HEK293 (cell line): ENCODE results near the gene HTT.

ENCODE experiments used
- CTCF ChIA-PET: fragments of 350-600 bp; formaldehyde crosslinking; extraction: SDS; loops from one replicate; lab custom pipeline; 2021; ENCODE audit warnings: antibody characterized with exemption; lab: Yijun Ruan, JAX
- POLR2A ChIA-PET: fragments of 300-600 bp; formaldehyde crosslinking; extraction: SDS; loops from one replicate; lab custom pipeline; 2020; ENCODE audit warnings: antibody characterized with exemption, inconsistent platforms; lab: Yijun Ruan, JAX
- H3K27ac ChIP-seq: fragments of 200-500 bp; sonication (Bioruptor generic); 2 replicates; pipeline ENCODE4 v1.5.1; 2014; ENCODE audit warnings: low read depth, low read length, control low read depth, inconsistent platforms; ENCODE audit errors: extremely low read depth
- H3K36me3 ChIP-seq, 2 experiments: fragments of 200-500 bp in 1 of 2; sonication (Bioruptor generic) in 1 of 2; 1 replicate in 1 of 2; 2 replicates in 1 of 2; pipeline ENCODE4 v1.5.1; 2014 to 2017; ENCODE audit warnings: inconsistent platforms in 2 of 2, low read length in 2 of 2; ENCODE audit not compliant: control insufficient read depth in 2 of 2, insufficient read depth in 1 of 2
- H3K4me1 ChIP-seq: fragments of 200-500 bp; sonication (Bioruptor generic); 2 replicates; pipeline ENCODE4 v1.5.1; 2014; ENCODE audit warnings: mild to moderate bottlenecking, low read length, inconsistent platforms; ENCODE audit not compliant: control insufficient read depth, insufficient read depth
- H3K4me3 ChIP-seq: 2 replicates; pipeline ENCODE4 v1.5.1; 2011; ENCODE audit warnings: low read depth, mild to moderate bottlenecking, control low read depth, low read length, moderate library complexity
- H3K9me3 ChIP-seq: fragments of 200-500 bp; sonication (Bioruptor generic); 2 replicates; pipeline ENCODE4 v1.5.1; 2014; ENCODE audit warnings: low read depth, low read length, inconsistent platforms; ENCODE audit not compliant: control insufficient read depth, insufficient read depth
- IKZF3 ChIP-seq: fragments of 450-650 bp; IDR thresholded peaks from 2 replicates; pipeline ENCODE4 v1.5.0; 2018; ENCODE audit warnings: missing biosample characterization, mild to moderate bottlenecking, missing genetic modification characterization, moderate library complexity
- KLF1 ChIP-seq: fragments of 450-650 bp; formaldehyde crosslinking; IDR thresholded peaks from 2 replicates; pipeline ENCODE4 v1.5.1; 2016; ENCODE audit warnings: missing biosample characterization, missing genetic modification characterization
- KLF16 ChIP-seq: fragments of 450-650 bp; formaldehyde crosslinking; IDR thresholded peaks from 2 replicates; pipeline ENCODE4 v1.5.1; 2017; ENCODE audit warnings: missing biosample characterization, missing genetic modification characterization
- PBX3 ChIP-seq: sonication (generic); formaldehyde crosslinking; IDR thresholded peaks from 2 replicates; pipeline ENCODE4 v1.8.1; 2022; ENCODE audit warnings: mild to moderate bottlenecking, moderate library complexity, missing genetic modification reagents
- PRDM2 ChIP-seq: fragments of 450-650 bp; formaldehyde crosslinking; IDR thresholded peaks from 2 replicates; pipeline ENCODE4 v1.5.1; 2016; ENCODE audit warnings: missing biosample characterization, missing genetic modification characterization, borderline replicate concordance
- SCRT1 ChIP-seq: fragments of 450-650 bp; formaldehyde crosslinking; IDR thresholded peaks from 2 replicates; pipeline ENCODE4 v1.5.1; 2016; ENCODE audit warnings: missing biosample characterization, missing genetic modification characterization, borderline replicate concordance
- ZEB2 ChIP-seq: fragments of 450-650 bp; formaldehyde crosslinking; IDR thresholded peaks from 2 replicates; pipeline ENCODE4 v1.5.1; 2016; ENCODE audit warnings: missing biosample characterization, missing genetic modification characterization
- ZNF112 ChIP-seq: fragments of 450-650 bp; formaldehyde crosslinking; IDR thresholded peaks from 2 replicates; pipeline ENCODE4 v1.5.0; 2017; ENCODE audit warnings: missing biosample characterization, missing genetic modification characterization
- ZNF148 ChIP-seq: fragments of 450-650 bp; formaldehyde crosslinking; IDR thresholded peaks from 2 replicates; pipeline ENCODE4 v1.5.0; 2017; ENCODE audit warnings: missing biosample characterization, missing genetic modification characterization, borderline replicate concordance
- ZNF274 ChIP-seq, 2 experiments: fragments of 200-500 bp in 1 of 2; fragments of 450-650 bp in 1 of 2; sonication (Bioruptor generic) in 1 of 2; formaldehyde crosslinking in 1 of 2; IDR thresholded peaks; 2 replicates each; pipeline versions ENCODE4 v1.5.1 to v1.6.1; 2014 to 2016; ENCODE audit warnings: borderline replicate concordance in 1 of 2, inconsistent platforms in 1 of 2, low read length in 1 of 2, missing biosample characterization in 1 of 2, missing genetic modification characterization in 1 of 2
- ZNF362 ChIP-seq: fragments of 450-650 bp; formaldehyde crosslinking; IDR thresholded peaks from 2 replicates; pipeline ENCODE4 v1.5.1; 2016; ENCODE audit warnings: missing biosample characterization, missing genetic modification characterization
- ZNF37A ChIP-seq: fragments of 450-650 bp; IDR thresholded peaks from 2 replicates; pipeline ENCODE4 v1.5.1; 2018; ENCODE audit warnings: missing biosample characterization, missing genetic modification characterization
- ZNF398 ChIP-seq: fragments of 450-650 bp; formaldehyde crosslinking; IDR thresholded peaks from 2 replicates; pipeline ENCODE4 v1.5.1; 2017; ENCODE audit warnings: missing biosample characterization, missing genetic modification characterization
- ZNF560 ChIP-seq: fragments of 450-650 bp; formaldehyde crosslinking; IDR thresholded peaks from 2 replicates; pipeline ENCODE4 v1.5.1; 2017; ENCODE audit warnings: missing biosample characterization, missing genetic modification characterization, borderline replicate concordance
- ZNF670 ChIP-seq: fragments of 450-650 bp; formaldehyde crosslinking; IDR thresholded peaks from 2 replicates; pipeline ENCODE4 v1.5.1; 2016; ENCODE audit warnings: missing biosample characterization, missing genetic modification characterization, low read depth
- ZNF677 ChIP-seq: fragments of 450-650 bp; IDR thresholded peaks from 2 replicates; pipeline ENCODE4 v1.5.0; 2018; ENCODE audit warnings: missing biosample characterization, mild to moderate bottlenecking, missing genetic modification characterization, moderate library complexity
- ZNF776 ChIP-seq: fragments of 450-650 bp; formaldehyde crosslinking; IDR thresholded peaks from 2 replicates; pipeline ENCODE4 v1.5.0; 2017; ENCODE audit warnings: missing biosample characterization, missing genetic modification characterization, borderline replicate concordance
- ZNF791 ChIP-seq: fragments of 450-650 bp; formaldehyde crosslinking; IDR thresholded peaks from 2 replicates; pipeline ENCODE4 v1.5.1; 2016; ENCODE audit warnings: missing biosample characterization, missing genetic modification characterization
- ZNF843 ChIP-seq: fragments of 450-650 bp; formaldehyde crosslinking; IDR thresholded peaks from 2 replicates; pipeline ENCODE4 v1.5.1; 2016; ENCODE audit warnings: missing biosample characterization, missing genetic modification characterization

HTT gene

GRCh38 chr4:3128058-3128457 lies 53.6 kb downstream of the HTT start (continued):
- TF ChIP-seq PRDM2 (tag by site-specific recombination) (no peak), ZEB2 (tag by site-specific recombination) (no peak), ZNF37A (tag by site-specific recombination) (no peak), ZNF791 (tag by site-specific recombination) (no peak), ZNF398 (tag by site-specific recombination) (no peak), KLF16 (tag by site-specific recombination) (no peak), ZNF677 (tag by site-specific recombination) (no peak), ZNF112 (tag by site-specific recombination) (no peak), IKZF3 (tag by site-specific recombination) (no peak)
- TF ChIP-seq, all 188 proteins: peak for 0

- ChIA-PET CTCF (interaction anchor here (1.1 kb wide), 1 partner anchor 22 kb away, joined by 7 read pairs; no protein-coding TSS in a partner anchor), POLR2A (no interaction called here)
- peaks cover 12 to 80% of the 10 kb centered on the region in 2 experiments for H3K36me3 ChIP-seq
These were observed 54.5 kb downstream of the HTT start for GRCh38 chr4:3128976-3129375.

More at GRCh38 chr4:3128976-3129375, 54.5 kb downstream of the HTT start:
- Histone ChIP-seq H3K27ac (no peak overlapping the region), H3K9me3 (no peaks in the 10 kb centered on the region), H3K4me1 (no peaks in the 10 kb centered on the region), H3K4me3 (no peak overlapping the region)
- TF ChIP-seq PBX3 (CRISPR knock-in tag) (no peak), ZNF148 (no peak), ZNF843 (no peak), ZNF362 (no peak), ZNF776 (tag by site-specific recombination) (no peak), SCRT1 (tag by site-specific recombination) (no peak), ZNF274 (IDR thresholded peaks at IDR 0.05; ENCODE audit: low read length) (no peak), ZNF274 (tag by site-specific recombination; IDR thresholded peaks at IDR 0.05; ENCODE audit: borderline replicate concordance) (no peak), KLF1 (tag by site-specific recombination) (no peak), ZNF670 (tag by site-specific recombination) (no peak), ZNF560 (tag by site-specific recombination) (no peak)
